Epithelial cell of esophagus (primary cell): ENCODE measurements around the gene OPRM1.

Experiments used
- DNase-seq: peaks from one replicate; pipeline ENCODE4 v3.0.0; 2010; ENCODE audit warnings: low read depth
- H3K4me3 ChIP-seq: 2 replicates; pipeline ENCODE4 v1.5.1; 2011; ENCODE audit warnings: mild to moderate bottlenecking, low read length, control low read depth
- CTCF ChIP-seq: IDR thresholded peaks from 2 replicates; pipeline ENCODE4 v1.5.1; 2011; ENCODE audit warnings: low read depth, mild to moderate bottlenecking, low read length, control low read depth, inconsistent platforms; ENCODE audit not compliant: insufficient read depth; ENCODE audit errors: missing control alignments

The OPRM1 gene

GRCh38 chr6:154249499-154250298 lies 210.7 kb downstream of the OPRM1 start:
- no peak for DNase-seq

DNA sequence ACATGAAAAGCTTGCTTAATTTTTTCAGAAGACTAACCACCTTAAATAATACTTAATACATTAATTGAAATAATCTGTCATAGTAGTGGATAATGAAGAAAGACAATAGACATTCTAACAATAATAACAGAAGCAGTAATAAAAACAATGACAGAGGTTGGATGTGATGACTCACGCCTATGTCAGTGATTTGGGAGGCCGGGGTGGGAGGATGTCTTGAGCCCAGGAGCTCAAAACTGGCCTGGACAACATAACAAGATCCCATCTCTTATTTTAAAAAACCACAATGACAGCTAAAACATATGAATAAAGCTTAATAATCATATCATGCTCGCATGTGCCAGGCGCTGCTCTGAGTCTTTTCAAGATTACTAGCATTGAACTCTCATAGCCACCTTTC lies 212.1 kb downstream of the OPRM1 start:
- no peak for TF ChIP-seq CTCF
- H3K4me3 ChIP-seq: no peak overlapping the region
- peak; percentile 26 for DNase-seq

More at GRCh38 chr6:154249499-154250298, 210.7 kb downstream of the OPRM1 start:
- H3K4me3 ChIP-seq: no peak overlapping the region
- no peak for TF ChIP-seq CTCF

- DNase-seq: no peak
- no peak for TF ChIP-seq CTCF
- H3K4me3 ChIP-seq: no peak overlapping the region
These were observed 213.6 kb downstream of the OPRM1 start for GRCh38 chr6:154252678-154253077.

- no peak for DNase-seq
- TF ChIP-seq CTCF: no peak
- H3K4me3 ChIP-seq: no peak overlapping the region
These were observed 218.0 kb downstream of the OPRM1 start for GRCh38 chr6:154257067-154257466.

- no peak for DNase-seq
- no peak for TF ChIP-seq CTCF
- H3K4me3 ChIP-seq: no peak overlapping the region
These were observed 219.2 kb downstream of the OPRM1 start for GRCh38 chr6:154258064-154258757.

- no peak for DNase-seq
- no peak overlapping the region for H3K4me3 ChIP-seq
- TF ChIP-seq CTCF: no peak
These were observed 222.8 kb downstream of the OPRM1 start for GRCh38 chr6:154261688-154262397.
